SH-SY5Y (cell line): ENCODE results near the gene AMMECR1.

Experiments used
- GATA2 ChIP-seq: IDR thresholded peaks from 2 replicates; pipeline ENCODE4 v1.6.1; 2011; ENCODE audit warnings: mild to moderate bottlenecking, low read depth, low read length
- GATA3 ChIP-seq: IDR thresholded peaks from 2 replicates; pipeline ENCODE4 v1.6.1; 2011; ENCODE audit warnings: low read depth, mild to moderate bottlenecking, low read length, moderate library complexity

GRCh38 chrX:110219920-110220319 is 98.0 kb downstream of the AMMECR1 start:
- TF ChIP-seq GATA2 (no peak), GATA3 (no peak)
